ENCODE measurements around the gene LENG9.

The LENG9 gene

DNA sequence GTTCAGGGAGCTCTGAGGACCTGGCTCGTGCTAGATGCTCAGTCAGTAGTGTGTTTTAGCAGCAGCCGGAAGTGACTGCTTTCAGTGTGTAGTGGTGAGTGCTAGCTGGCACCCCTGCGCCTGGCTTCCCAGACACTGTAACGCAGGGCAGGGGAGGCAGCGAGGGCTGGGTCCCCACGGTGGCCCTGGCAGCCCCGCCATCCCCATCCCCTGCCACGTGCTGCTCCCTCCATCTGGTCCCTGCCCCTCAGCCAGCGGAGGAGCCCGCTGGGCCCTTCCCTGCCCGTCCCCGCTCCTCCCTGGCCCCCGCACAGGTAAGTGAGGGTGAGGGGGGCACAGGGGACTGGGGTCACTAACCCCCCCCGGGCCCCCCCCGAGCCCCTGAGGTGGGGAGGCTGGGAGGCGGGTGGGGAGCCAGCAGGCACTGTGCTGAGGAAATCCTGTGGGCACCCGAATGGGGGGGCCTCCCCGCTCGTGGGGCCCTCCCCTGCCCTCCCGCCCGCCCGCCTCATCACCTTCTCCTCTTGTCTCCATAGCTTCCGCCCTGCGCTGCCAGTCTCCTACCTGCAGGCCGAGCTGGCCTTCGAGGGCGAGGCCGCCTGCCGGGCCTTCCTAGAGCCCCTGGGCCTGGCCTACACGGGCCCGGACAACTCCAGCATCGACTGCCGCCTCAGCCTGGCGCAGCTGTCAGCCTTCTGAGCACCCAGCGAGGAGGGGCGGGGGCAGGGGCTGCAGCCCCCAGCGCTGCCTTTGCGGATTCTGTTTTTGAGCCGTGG, 3.2 kb downstream of the LENG9 start:
- no peak for TF ChIP-seq GLIS1 (tag by site-specific recombination; IDR thresholded peaks at IDR 0.05)
- TF ChIP-seq ZNF311 (tag by site-specific recombination; IDR thresholded peaks at IDR 0.05; ENCODE audit: borderline replicate concordance): no peak
- no peak for TF ChIP-seq GFI1B (tag by site-specific recombination; IDR thresholded peaks at IDR 0.05)
- TF ChIP-seq ZFP69B (tag by site-specific recombination; IDR thresholded peaks at IDR 0.05): no peak
- TF ChIP-seq, protein P1, sequence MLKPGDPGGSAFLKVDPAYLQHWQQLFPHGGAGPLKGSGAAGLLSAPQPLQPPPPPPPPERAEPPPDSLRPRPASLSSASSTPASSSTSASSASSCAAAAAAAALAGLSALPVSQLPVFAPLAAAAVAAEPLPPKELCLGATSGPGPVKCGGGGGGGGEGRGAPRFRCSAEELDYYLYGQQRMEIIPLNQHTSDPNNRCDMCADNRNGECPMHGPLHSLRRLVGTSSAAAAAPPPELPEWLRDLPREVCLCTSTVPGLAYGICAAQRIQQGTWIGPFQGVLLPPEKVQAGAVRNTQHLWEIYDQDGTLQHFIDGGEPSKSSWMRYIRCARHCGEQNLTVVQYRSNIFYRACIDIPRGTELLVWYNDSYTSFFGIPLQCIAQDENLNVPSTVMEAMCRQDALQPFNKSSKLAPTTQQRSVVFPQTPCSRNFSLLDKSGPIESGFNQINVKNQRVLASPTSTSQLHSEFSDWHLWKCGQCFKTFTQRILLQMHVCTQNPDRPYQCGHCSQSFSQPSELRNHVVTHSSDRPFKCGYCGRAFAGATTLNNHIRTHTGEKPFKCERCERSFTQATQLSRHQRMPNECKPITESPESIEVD (tag by site-specific recombination; IDR thresholded peaks at IDR 0.05): no peak
- TF ChIP-seq ZNF202 (tag by site-specific recombination; IDR thresholded peaks at IDR 0.05; ENCODE audit: borderline replicate concordance): no peak
- no peak for TF ChIP-seq REPIN1 (tag by site-specific recombination; IDR thresholded peaks at IDR 0.05; ENCODE audit: low read depth)
- no peak for TF ChIP-seq ZNF239 (tag by site-specific recombination; IDR thresholded peaks at IDR 0.05)
- TF ChIP-seq, protein P2, sequence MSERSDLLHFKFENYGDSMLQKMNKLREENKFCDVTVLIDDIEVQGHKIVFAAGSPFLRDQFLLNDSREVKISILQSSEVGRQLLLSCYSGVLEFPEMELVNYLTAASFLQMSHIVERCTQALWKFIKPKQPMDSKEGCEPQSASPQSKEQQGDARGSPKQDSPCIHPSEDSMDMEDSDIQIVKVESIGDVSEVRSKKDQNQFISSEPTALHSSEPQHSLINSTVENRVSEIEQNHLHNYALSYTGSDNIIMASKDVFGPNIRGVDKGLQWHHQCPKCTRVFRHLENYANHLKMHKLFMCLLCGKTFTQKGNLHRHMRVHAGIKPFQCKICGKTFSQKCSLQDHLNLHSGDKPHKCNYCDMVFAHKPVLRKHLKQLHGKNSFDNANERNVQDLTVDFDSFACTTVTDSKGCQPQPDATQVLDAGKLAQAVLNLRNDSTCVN (tag by site-specific recombination; optimal IDR thresholded peaks at IDR 0.05): no peak
- no peak for TF ChIP-seq ZNF510 (tag by site-specific recombination; IDR thresholded peaks at IDR 0.05; ENCODE audit: insufficient replicate concordance)
- no peak for TF ChIP-seq ZBTB7A (tag by site-specific recombination; IDR thresholded peaks at IDR 0.05; ENCODE audit: low read depth)
- TF ChIP-seq ZNF335 (tag by site-specific recombination; conservative IDR thresholded peaks at IDR 0.05): no peak
- TF ChIP-seq, protein P3, sequence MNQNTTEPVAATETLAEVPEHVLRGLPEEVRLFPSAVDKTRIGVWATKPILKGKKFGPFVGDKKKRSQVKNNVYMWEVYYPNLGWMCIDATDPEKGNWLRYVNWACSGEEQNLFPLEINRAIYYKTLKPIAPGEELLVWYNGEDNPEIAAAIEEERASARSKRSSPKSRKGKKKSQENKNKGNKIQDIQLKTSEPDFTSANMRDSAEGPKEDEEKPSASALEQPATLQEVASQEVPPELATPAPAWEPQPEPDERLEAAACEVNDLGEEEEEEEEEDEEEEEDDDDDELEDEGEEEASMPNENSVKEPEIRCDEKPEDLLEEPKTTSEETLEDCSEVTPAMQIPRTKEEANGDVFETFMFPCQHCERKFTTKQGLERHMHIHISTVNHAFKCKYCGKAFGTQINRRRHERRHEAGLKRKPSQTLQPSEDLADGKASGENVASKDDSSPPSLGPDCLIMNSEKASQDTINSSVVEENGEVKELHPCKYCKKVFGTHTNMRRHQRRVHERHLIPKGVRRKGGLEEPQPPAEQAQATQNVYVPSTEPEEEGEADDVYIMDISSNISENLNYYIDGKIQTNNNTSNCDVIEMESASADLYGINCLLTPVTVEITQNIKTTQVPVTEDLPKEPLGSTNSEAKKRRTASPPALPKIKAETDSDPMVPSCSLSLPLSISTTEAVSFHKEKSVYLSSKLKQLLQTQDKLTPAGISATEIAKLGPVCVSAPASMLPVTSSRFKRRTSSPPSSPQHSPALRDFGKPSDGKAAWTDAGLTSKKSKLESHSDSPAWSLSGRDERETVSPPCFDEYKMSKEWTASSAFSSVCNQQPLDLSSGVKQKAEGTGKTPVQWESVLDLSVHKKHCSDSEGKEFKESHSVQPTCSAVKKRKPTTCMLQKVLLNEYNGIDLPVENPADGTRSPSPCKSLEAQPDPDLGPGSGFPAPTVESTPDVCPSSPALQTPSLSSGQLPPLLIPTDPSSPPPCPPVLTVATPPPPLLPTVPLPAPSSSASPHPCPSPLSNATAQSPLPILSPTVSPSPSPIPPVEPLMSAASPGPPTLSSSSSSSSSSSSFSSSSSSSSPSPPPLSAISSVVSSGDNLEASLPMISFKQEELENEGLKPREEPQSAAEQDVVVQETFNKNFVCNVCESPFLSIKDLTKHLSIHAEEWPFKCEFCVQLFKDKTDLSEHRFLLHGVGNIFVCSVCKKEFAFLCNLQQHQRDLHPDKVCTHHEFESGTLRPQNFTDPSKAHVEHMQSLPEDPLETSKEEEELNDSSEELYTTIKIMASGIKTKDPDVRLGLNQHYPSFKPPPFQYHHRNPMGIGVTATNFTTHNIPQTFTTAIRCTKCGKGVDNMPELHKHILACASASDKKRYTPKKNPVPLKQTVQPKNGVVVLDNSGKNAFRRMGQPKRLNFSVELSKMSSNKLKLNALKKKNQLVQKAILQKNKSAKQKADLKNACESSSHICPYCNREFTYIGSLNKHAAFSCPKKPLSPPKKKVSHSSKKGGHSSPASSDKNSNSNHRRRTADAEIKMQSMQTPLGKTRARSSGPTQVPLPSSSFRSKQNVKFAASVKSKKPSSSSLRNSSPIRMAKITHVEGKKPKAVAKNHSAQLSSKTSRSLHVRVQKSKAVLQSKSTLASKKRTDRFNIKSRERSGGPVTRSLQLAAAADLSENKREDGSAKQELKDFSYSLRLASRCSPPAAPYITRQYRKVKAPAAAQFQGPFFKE (tag by site-specific recombination; IDR thresholded peaks at IDR 0.05; ENCODE audit: borderline replicate concordance): no peak
- TF ChIP-seq ZNF521 (tag by site-specific recombination; IDR thresholded peaks at IDR 0.05): no peak
- TF ChIP-seq, protein P4, sequence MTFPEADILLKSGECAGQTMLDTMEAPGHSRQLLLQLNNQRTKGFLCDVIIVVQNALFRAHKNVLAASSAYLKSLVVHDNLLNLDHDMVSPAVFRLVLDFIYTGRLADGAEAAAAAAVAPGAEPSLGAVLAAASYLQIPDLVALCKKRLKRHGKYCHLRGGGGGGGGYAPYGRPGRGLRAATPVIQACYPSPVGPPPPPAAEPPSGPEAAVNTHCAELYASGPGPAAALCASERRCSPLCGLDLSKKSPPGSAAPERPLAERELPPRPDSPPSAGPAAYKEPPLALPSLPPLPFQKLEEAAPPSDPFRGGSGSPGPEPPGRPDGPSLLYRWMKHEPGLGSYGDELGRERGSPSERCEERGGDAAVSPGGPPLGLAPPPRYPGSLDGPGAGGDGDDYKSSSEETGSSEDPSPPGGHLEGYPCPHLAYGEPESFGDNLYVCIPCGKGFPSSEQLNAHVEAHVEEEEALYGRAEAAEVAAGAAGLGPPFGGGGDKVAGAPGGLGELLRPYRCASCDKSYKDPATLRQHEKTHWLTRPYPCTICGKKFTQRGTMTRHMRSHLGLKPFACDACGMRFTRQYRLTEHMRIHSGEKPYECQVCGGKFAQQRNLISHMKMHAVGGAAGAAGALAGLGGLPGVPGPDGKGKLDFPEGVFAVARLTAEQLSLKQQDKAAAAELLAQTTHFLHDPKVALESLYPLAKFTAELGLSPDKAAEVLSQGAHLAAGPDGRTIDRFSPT (tag by site-specific recombination; IDR thresholded peaks at IDR 0.05): 0 out of 2 replicates have a peak, but pooled peaks have one; percentile 20
- no peak for TF ChIP-seq ZNF776 (tag by site-specific recombination; IDR thresholded peaks at IDR 0.05; ENCODE audit: borderline replicate concordance)
- TF ChIP-seq, protein P5, sequence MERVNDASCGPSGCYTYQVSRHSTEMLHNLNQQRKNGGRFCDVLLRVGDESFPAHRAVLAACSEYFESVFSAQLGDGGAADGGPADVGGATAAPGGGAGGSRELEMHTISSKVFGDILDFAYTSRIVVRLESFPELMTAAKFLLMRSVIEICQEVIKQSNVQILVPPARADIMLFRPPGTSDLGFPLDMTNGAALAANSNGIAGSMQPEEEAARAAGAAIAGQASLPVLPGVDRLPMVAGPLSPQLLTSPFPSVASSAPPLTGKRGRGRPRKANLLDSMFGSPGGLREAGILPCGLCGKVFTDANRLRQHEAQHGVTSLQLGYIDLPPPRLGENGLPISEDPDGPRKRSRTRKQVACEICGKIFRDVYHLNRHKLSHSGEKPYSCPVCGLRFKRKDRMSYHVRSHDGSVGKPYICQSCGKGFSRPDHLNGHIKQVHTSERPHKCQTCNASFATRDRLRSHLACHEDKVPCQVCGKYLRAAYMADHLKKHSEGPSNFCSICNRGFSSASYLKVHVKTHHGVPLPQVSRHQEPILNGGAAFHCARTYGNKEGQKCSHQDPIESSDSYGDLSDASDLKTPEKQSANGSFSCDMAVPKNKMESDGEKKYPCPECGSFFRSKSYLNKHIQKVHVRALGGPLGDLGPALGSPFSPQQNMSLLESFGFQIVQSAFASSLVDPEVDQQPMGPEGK (tag by site-specific recombination; IDR thresholded peaks at IDR 0.05): peak; percentile 65
- POLR2A ChIA-PET: interaction anchor here (0.5 to 6.8 kb wide), 2 partner anchors 11 to 779 kb away, joined by 3 to 64 read pairs; partner anchors contain the start of gene LENG8
- CTCF ChIA-PET: interaction anchor here (0.7 to 1.7 kb wide), 2 partner anchors 13 to 21 kb away, joined by 3 to 4 read pairs; partner anchors contain the start of gene CDC42EP5
- H3K4me3 ChIP-seq (ENCODE audit: low read depth, low read length): no peak overlapping the region
- H3K36me3 ChIP-seq (ENCODE audit: control insufficient read depth in 2 of 2, insufficient read depth in 1 of 2, low read length in 2 of 2): peaks cover 31 to 69% of the 10 kb centered on the region in 2 experiments
- H3K27ac ChIP-seq (ENCODE audit: extremely low read depth, low read depth, low read length): no peak overlapping the region
- H3K9me3 ChIP-seq (ENCODE audit: control insufficient read depth, insufficient read depth, low read depth, low read length): no peaks in the 10 kb centered on the region
- H3K4me1 ChIP-seq (ENCODE audit: control insufficient read depth, insufficient read depth, low read length): peaks cover 5% of the 10 kb centered on the region; the same call in 1 of the 2 replicates
